Measurements from ENCODE around the gene FBF1.
"Not testable (repeated sequence)": the region's sequence is repeated elsewhere in the genome, so short reads cannot be mapped to it uniquely, and the experiment has no call there.

The FBF1 gene

DNA sequence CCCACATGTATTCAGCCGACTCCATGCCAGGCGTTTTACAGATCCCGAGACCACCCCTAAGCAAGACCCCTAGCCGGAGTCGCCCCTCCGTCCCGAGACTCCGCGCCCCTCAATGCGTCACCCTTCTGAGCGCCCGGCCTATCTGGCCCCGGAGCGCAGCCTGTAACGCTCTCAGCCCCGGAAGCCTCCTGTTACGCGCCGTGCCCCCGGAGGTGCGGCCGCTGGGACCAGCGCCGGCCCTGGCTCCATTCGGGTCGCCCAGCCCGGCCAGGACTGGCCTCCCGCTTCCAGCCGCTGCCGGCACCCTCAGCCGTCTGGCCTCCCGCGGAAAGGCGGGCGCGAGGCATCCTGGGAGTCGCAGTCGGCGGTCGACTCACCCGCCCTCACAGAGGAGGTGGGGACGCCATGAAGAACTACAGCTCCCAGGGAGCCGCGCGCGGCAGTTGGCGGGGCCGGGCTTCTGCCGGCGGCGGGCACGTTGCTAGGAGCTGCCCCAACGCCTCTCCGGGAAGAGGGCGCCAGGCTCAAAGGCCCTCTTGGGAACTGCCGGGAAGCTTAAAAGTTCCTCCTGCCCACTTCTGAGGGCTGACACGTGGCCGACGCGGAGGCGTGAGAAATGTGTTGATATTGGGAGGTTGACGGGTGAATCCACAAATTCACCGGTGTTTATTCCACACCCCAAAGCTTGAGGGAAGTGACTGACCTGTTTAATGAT, at the start of gene FBF1:
Gene FBF1, minus strand, starts transcription at position 316 of the 715 bp plus-strand sequence. CDS start 2,893 bp downstream, outside the sequence.
- TF ChIP-seq ZNF274 (IDR thresholded peaks at IDR 0.05; ENCODE audit: low read depth, low read length) = no peak
- H3K4me3 ChIP-seq (ENCODE audit: low read length) = peak within 1 kb of the TSS; percentile 93

- no peak for TF ChIP-seq ZNF274 (IDR thresholded peaks at IDR 0.05; ENCODE audit: low read depth, low read length)
Observed at GRCh38 chr17:75987041-75987440, 46.2 kb upstream of the FBF1 start.

DNA sequence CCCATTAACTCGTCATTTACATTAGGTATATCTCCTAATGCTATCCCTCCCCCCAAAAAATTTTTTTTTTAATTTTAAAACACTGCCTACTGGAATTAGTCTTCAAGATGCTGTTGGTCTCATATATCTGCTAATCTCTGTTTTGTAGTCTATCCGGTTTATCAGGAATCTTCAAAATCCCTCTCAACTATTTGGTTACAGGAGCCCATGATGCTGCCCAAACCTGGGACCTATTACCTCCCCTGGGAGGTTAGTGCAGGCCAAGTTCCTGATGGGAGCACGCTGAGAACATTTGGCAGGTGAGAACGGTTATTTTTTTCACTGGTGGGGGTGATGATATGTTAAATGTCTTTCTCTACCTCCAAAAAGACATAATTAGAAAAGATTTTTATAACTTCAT, 45.1 kb upstream of the FBF1 start:
- no peak for TF ChIP-seq ZNF274 (IDR thresholded peaks at IDR 0.05; ENCODE audit: low read depth, low read length)
- no peak overlapping the region for H3K4me3 ChIP-seq (ENCODE audit: low read length)

More at GRCh38 chr17:75987041-75987440, 46.2 kb upstream of the FBF1 start:
- no peak overlapping the region for H3K4me3 ChIP-seq (ENCODE audit: low read length)

GRCh38 chr17:75983501-75984181, 42.8 kb upstream of the FBF1 start:
- no peak overlapping the region for H3K4me3 ChIP-seq (ENCODE audit: low read length)

GRCh38 chr17:75981019-75981615, 40.3 kb upstream of the FBF1 start:
- no peak for TF ChIP-seq ZNF274 (IDR thresholded peaks at IDR 0.05; ENCODE audit: low read depth, low read length)
- H3K4me3 ChIP-seq (ENCODE audit: low read length) = no peak overlapping the region

More at GRCh38 chr17:75983501-75984181, 42.8 kb upstream of the FBF1 start:
- TF ChIP-seq ZNF274 (IDR thresholded peaks at IDR 0.05; ENCODE audit: low read depth, low read length) = no peak

GRCh38 chr17:75980188-75981018, 39.6 kb upstream of the FBF1 start:
- no peak for TF ChIP-seq ZNF274 (IDR thresholded peaks at IDR 0.05; ENCODE audit: low read depth, low read length)
- H3K4me3 ChIP-seq (ENCODE audit: low read length) = peak overlapping the region; percentile 80

GRCh38 chr17:75979705-75980187, 38.9 kb upstream of the FBF1 start:
- H3K4me3 ChIP-seq (ENCODE audit: low read length) = peak overlapping the region; percentile 80
- no peak for TF ChIP-seq ZNF274 (IDR thresholded peaks at IDR 0.05; ENCODE audit: low read depth, low read length)

DNA sequence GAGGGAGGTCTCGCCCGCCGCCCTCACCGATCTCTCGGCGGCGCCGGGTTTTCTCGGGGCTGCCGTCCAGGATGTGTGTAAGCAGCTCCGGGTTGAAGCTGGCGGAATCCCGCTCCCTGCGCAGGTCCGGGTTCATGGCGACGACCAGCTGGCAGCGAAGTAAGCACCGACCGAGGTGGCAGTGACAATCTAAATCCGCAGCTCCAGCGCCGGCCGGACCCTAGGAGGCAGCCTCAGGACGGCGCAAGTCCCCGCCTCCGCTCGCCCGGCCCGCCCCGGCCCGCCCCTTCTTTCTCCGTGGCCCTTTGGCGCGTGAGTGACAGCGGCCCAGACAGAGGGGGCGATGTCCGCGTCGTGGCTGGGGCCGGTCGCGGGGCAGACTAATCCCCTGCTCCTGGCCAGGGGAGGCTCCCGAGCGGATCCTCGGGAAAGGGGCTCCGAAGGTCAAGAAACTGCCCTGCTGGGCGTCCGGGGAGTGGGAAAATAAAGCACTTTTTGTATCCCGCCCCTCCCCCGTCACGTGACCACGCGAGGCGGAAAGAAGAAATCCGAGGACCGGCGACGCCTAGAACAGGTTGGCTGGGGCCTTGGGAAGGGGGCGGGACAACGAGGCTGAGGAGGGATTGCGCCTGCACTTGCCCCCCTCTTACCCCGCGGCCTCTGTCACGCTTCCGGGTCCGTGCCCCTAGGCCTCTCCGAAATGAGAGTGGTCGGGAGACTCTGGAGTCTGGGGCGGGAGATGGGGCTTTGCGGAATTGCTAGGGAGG, 38.3 kb upstream of the FBF1 start, which contains the start of the genes ACOX1 and TEN1:
Gene ACOX1, minus strand, starts transcription at position 229 of the 767 bp plus-strand sequence. Its CDS starts 93 bp downstream, at position 136.
Gene TEN1, plus strand, starts transcription at position 303 of the 767 bp plus-strand sequence. CDS start 6,953 bp downstream, outside the sequence.
- no peak for TF ChIP-seq ZNF274 (IDR thresholded peaks at IDR 0.05; ENCODE audit: low read depth, low read length)
- peak within 1 kb of the TSS; percentile 80 for H3K4me3 ChIP-seq (ENCODE audit: low read length)

DNA sequence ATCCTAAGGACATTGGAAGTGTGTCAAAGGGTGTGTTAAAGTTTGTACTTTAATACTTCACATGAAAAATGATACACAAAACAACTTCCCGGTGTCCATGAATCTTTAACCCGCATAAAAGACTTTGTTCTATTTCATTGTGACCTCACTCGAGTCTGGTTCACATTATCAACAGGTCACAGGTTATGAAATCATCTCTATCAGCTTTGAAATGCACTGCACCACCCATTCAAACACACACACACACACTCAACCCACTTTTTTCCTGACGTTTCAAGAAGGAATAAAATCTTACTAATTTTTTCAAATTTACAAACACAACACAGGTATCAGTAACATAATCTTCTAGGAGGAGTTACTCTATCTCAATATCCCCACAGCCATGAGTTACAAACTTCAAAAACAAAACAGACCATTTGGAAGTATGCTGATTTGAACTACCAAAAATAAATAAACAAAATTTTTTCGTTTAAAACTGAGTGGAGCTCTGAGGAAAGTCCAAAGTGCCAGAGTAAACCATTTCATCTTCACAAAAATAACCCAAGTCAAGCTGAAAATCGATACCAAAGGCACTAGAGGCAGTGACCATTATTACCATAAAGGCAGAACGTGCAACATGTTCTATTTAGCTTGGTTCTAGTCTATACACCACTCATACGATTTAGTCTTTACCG, 35.5 kb upstream of the FBF1 start:
- no peak for TF ChIP-seq ZNF274 (IDR thresholded peaks at IDR 0.05; ENCODE audit: low read depth, low read length)
- H3K4me3 ChIP-seq (ENCODE audit: low read length) = no peak overlapping the region

DNA sequence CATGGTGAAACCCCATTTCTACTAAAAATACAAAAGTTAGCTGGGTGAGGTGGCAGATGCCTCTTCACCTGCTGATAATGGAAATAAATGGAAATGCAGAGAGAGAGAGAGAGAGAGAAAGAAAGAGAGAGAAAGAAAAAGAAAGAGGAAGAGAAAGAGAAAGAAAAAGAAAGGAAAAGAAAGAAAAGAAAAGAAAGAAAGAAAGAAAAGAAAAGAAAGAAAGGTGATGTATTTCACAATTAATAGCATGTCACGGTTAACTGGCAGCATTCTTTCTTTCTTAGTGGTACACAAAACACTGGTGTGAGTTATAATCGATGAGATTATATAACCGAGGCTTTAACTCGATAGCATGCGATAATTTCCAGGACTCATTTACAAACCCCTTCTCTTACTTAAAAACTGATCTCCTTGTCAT, 34.9 kb upstream of the FBF1 start:
- H3K4me3 ChIP-seq (ENCODE audit: low read length) = no peak overlapping the region

DNA sequence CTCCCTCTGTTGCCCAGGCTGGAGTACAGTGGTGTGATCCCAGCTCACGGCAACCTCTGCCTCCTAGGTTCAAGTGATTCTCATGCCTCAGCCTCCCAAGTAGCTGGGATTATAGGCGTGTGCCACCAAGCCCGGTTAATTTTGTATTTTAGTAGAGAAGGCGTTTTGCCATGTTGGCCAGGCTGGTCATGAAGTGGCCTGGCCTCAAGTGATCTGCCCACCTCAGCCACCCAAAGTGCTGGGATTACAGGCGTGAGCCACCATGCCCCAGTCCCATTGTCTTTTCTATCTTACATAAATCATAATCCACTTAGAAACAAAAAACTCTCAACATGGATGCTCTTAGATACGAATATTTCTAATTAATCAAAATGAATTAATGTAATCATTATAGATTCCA, 34.3 kb upstream of the FBF1 start:
- not testable (repeated sequence) for H3K4me3 ChIP-seq (ENCODE audit: low read length)

More for the DNA sequence above, 34.9 kb upstream of the FBF1 start:
- TF ChIP-seq ZNF274 (IDR thresholded peaks at IDR 0.05; ENCODE audit: low read depth, low read length) = no peak

GRCh38 chr17:75970626-75971025, 29.8 kb upstream of the FBF1 start:
- no peak overlapping the region for H3K4me3 ChIP-seq (ENCODE audit: low read length)
- no peak for TF ChIP-seq ZNF274 (IDR thresholded peaks at IDR 0.05; ENCODE audit: low read depth, low read length)

Data from GM08714 (cell line).